HCT116 (cell line): ENCODE measurements around the gene CDK2.

Experiments used
- CEBPB ChIP-seq: IDR thresholded peaks from 2 replicates; pipeline ENCODE4 v1.6.1; 2012; ENCODE audit warnings: low read depth
- EZH2 ChIP-seq: fragments of 200-600 bp; sonication (generic); IDR thresholded peaks from 2 replicates; pipeline ENCODE4 v1.6.1; 2017; ENCODE audit warnings: antibody characterized with exemption, mixed run types
- EZH2phosphoT487 ChIP-seq: fragments of 200-600 bp; IDR thresholded peaks from 2 replicates; pipeline ENCODE4 v1.6.1; 2018; ENCODE audit warnings: antibody characterized with exemption, borderline replicate concordance
- POLR2A ChIP-seq: IDR thresholded peaks from 2 replicates; pipeline ENCODE4 v1.7.0; 2011; ENCODE audit warnings: borderline replicate concordance; ENCODE audit not compliant: insufficient read depth, insufficient read length; ENCODE audit errors: extremely low read depth
- POLR2AphosphoS5 ChIP-seq: IDR thresholded peaks from 2 replicates; pipeline ENCODE4 v1.6.1; 2011; ENCODE audit warnings: mild to moderate bottlenecking, low read depth, low read length, moderate library complexity
- SP1 ChIP-seq: IDR thresholded peaks from 2 replicates; pipeline ENCODE4 v1.6.1; 2012; ENCODE audit warnings: low read depth
- SRF ChIP-seq: IDR thresholded peaks from 2 replicates; pipeline ENCODE4 v1.6.1; 2012; ENCODE audit warnings: low read depth
- TCF7L2 ChIP-seq: IDR thresholded peaks from 2 replicates; pipeline ENCODE4 v1.7.0; 2011; ENCODE audit warnings: borderline replicate concordance, inconsistent platforms; ENCODE audit not compliant: insufficient read depth, insufficient read length; ENCODE audit errors: extremely low read depth
- ZFX ChIP-seq: fragments of 450-650 bp; IDR thresholded peaks from 2 replicates; pipeline ENCODE4 v1.6.1; 2017
- TF ChIP-seq, protein P1 (sequence below), 3 experiments: fragments of 200-600 bp in 1 of 3; sonication (generic) in 1 of 3; IDR thresholded peaks in 2 of 3; conservative IDR thresholded peaks in 1 of 3; 2 replicates each; pipeline ENCODE4 v1.5.1; 2012 to 2017; ENCODE audit warnings: low read depth in 2 of 3, low read length in 2 of 3, antibody characterized with exemption in 1 of 3, borderline replicate concordance in 1 of 3, control low read depth in 1 of 3, mild to moderate bottlenecking in 1 of 3, mixed read lengths in 1 of 3, mixed run types in 1 of 3, moderate library complexity in 1 of 3; ENCODE audit not compliant: insufficient read depth in 1 of 3
- TF ChIP-seq, protein P2 (sequence below): IDR thresholded peaks from 2 replicates; pipeline ENCODE4 v1.6.1; 2012; ENCODE audit warnings: low read depth
- TF ChIP-seq, protein P3 (sequence below): IDR thresholded peaks from 2 replicates; pipeline ENCODE4 v1.6.1; 2012

DNA sequence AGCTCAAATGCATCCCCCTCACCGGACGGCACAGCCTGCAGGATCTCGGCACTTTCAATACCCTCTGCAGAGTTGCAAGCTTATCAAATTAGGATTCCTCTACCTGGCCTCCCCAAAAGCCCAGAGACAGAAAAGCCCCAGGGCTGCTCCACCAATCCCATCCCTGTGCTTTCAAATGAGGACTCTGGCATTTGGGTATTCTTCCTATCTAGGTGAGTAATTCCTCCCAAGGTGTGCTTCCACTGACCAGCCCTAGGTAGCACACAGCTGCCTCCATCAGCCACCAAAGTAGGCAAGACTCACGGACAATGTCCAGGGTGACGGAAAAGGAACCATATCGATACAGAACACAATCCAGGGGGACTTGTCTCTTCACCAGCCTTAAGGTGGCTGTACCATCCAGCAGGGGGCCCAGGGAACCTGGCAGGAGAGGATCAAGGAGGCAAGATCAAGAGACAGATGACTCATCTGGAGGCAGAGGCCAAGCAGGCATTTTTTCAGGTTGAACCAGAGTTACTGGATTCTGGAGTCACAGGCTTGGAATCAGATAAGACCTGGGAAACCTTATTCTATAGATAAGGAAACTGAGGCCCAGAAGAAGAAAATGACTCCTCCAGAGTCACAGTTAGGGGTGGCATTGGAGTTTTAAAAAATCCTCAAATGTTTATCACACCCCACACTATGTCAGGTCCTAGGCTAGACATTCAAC, 10.7 kb upstream of the CDK2 start:
- TF ChIP-seq, protein P1, sequence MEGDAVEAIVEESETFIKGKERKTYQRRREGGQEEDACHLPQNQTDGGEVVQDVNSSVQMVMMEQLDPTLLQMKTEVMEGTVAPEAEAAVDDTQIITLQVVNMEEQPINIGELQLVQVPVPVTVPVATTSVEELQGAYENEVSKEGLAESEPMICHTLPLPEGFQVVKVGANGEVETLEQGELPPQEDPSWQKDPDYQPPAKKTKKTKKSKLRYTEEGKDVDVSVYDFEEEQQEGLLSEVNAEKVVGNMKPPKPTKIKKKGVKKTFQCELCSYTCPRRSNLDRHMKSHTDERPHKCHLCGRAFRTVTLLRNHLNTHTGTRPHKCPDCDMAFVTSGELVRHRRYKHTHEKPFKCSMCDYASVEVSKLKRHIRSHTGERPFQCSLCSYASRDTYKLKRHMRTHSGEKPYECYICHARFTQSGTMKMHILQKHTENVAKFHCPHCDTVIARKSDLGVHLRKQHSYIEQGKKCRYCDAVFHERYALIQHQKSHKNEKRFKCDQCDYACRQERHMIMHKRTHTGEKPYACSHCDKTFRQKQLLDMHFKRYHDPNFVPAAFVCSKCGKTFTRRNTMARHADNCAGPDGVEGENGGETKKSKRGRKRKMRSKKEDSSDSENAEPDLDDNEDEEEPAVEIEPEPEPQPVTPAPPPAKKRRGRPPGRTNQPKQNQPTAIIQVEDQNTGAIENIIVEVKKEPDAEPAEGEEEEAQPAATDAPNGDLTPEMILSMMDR (IDR thresholded peaks at IDR 0.05 in 2 of 3, conservative IDR thresholded peaks at IDR 0.05 in 1 of 3; ENCODE audit: borderline replicate concordance in 1 of 3, insufficient read depth in 1 of 3, low read depth in 2 of 3, low read length in 2 of 3) = peak; percentile 40 to 87 (median 80); a peak in 5 of 6 replicates
- TF ChIP-seq, protein P2, sequence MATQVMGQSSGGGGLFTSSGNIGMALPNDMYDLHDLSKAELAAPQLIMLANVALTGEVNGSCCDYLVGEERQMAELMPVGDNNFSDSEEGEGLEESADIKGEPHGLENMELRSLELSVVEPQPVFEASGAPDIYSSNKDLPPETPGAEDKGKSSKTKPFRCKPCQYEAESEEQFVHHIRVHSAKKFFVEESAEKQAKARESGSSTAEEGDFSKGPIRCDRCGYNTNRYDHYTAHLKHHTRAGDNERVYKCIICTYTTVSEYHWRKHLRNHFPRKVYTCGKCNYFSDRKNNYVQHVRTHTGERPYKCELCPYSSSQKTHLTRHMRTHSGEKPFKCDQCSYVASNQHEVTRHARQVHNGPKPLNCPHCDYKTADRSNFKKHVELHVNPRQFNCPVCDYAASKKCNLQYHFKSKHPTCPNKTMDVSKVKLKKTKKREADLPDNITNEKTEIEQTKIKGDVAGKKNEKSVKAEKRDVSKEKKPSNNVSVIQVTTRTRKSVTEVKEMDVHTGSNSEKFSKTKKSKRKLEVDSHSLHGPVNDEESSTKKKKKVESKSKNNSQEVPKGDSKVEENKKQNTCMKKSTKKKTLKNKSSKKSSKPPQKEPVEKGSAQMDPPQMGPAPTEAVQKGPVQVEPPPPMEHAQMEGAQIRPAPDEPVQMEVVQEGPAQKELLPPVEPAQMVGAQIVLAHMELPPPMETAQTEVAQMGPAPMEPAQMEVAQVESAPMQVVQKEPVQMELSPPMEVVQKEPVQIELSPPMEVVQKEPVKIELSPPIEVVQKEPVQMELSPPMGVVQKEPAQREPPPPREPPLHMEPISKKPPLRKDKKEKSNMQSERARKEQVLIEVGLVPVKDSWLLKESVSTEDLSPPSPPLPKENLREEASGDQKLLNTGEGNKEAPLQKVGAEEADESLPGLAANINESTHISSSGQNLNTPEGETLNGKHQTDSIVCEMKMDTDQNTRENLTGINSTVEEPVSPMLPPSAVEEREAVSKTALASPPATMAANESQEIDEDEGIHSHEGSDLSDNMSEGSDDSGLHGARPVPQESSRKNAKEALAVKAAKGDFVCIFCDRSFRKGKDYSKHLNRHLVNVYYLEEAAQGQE = no peak
- TF ChIP-seq SP1 (peak; percentile 81), POLR2A (no peak), EZH2 (no peak), ZFX (no peak), POLR2AphosphoS5 (peak; percentile 54; the same call in 1 of the 2 replicates), CEBPB (no peak), SRF (no peak), TCF7L2 (peak; percentile 97), EZH2phosphoT487 (no peak)
- TF ChIP-seq, protein P3, sequence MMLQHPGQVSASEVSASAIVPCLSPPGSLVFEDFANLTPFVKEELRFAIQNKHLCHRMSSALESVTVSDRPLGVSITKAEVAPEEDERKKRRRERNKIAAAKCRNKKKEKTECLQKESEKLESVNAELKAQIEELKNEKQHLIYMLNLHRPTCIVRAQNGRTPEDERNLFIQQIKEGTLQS = no peak
